PFSK-1 (cell line): ENCODE measurements around the gene TANGO2.

Source experiments
- FOXP2 ChIP-seq: optimal IDR thresholded peaks from 2 replicates; pipeline ENCODE3; 2011; ENCODE audit warnings: borderline replicate concordance, control low read depth, inconsistent platforms; ENCODE audit not compliant: insufficient read depth; ENCODE audit errors: extremely low read length, extremely low read depth
- POLR2AphosphoS5 ChIP-seq: IDR thresholded peaks from 2 replicates; pipeline ENCODE4 v1.6.1; 2012; ENCODE audit warnings: low read depth, mild to moderate bottlenecking, control low read depth, low read length, moderate library complexity
- SIN3A ChIP-seq: IDR thresholded peaks from 2 replicates; pipeline ENCODE4 v1.6.1; 2012; ENCODE audit warnings: mild to moderate bottlenecking, low read length, moderate library complexity, borderline replicate concordance; ENCODE audit not compliant: insufficient read depth
- TAF1 ChIP-seq: IDR thresholded peaks from 2 replicates; pipeline ENCODE4 v1.6.1; 2012; ENCODE audit warnings: low read length, control low read depth, borderline replicate concordance; ENCODE audit not compliant: insufficient read depth
- TF ChIP-seq, protein P1 (sequence below), 2 experiments: IDR thresholded peaks; 2 replicates each; pipeline versions ENCODE4 v1.6.1 to v1.8.0; 2011 to 2012; ENCODE audit warnings: low read depth in 2 of 2, low read length in 2 of 2, control low read depth in 1 of 2, inconsistent platforms in 1 of 2, mild to moderate bottlenecking in 1 of 2, moderate library complexity in 1 of 2; ENCODE audit not compliant: insufficient read depth in 1 of 2

The TANGO2 gene

GRCh38 chr22:19996694-19997384 lies 24.1 kb upstream of the TANGO2 start:
- no peak for TF ChIP-seq POLR2AphosphoS5
- TF ChIP-seq SIN3A: no peak
- TF ChIP-seq, protein P1, sequence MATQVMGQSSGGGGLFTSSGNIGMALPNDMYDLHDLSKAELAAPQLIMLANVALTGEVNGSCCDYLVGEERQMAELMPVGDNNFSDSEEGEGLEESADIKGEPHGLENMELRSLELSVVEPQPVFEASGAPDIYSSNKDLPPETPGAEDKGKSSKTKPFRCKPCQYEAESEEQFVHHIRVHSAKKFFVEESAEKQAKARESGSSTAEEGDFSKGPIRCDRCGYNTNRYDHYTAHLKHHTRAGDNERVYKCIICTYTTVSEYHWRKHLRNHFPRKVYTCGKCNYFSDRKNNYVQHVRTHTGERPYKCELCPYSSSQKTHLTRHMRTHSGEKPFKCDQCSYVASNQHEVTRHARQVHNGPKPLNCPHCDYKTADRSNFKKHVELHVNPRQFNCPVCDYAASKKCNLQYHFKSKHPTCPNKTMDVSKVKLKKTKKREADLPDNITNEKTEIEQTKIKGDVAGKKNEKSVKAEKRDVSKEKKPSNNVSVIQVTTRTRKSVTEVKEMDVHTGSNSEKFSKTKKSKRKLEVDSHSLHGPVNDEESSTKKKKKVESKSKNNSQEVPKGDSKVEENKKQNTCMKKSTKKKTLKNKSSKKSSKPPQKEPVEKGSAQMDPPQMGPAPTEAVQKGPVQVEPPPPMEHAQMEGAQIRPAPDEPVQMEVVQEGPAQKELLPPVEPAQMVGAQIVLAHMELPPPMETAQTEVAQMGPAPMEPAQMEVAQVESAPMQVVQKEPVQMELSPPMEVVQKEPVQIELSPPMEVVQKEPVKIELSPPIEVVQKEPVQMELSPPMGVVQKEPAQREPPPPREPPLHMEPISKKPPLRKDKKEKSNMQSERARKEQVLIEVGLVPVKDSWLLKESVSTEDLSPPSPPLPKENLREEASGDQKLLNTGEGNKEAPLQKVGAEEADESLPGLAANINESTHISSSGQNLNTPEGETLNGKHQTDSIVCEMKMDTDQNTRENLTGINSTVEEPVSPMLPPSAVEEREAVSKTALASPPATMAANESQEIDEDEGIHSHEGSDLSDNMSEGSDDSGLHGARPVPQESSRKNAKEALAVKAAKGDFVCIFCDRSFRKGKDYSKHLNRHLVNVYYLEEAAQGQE (IDR thresholded peaks at IDR 0.05; ENCODE audit: insufficient read depth in 1 of 2, low read depth in 2 of 2, low read length in 2 of 2): no peak
- no peak for TF ChIP-seq TAF1
- no peak for TF ChIP-seq FOXP2

DNA sequence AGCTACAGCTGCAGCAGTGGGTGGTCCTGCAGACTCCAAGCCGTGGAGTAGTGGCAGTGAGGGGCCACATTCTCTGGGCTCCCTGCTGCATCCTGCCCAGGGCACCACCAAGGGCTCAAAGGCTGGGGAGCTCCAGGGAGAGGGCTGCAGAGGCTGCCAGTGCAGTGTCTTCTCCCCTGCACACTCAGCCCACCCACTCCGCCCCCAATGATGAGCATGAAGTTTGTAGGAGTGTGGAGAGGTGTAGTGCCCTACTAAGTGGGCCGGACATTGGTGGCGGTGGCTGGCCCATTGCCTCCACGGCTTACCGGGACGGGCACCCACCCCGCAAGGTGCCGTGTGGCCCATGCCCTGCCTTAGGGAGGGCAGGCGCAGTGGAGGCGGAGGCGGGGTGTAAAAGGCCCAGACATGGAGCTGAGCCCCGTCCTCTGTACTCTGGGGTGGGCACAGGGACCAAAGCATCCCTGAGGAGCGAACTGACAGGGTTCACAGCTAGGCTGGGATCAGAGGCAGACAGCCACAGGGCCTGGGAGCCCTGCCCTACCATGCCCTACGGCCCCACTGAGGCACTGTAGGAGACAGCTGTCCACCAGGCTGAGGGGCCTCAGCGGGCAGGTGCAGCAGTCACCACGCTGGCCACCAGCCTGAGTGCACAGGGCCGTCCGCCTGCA lies 23.2 kb upstream of the TANGO2 start:
- TF ChIP-seq, protein P1 (IDR thresholded peaks at IDR 0.05; ENCODE audit: insufficient read depth in 1 of 2, low read depth in 2 of 2, low read length in 2 of 2): no peak
- TF ChIP-seq POLR2AphosphoS5 (no peak), FOXP2 (no peak), SIN3A (no peak), TAF1 (no peak)

DNA sequence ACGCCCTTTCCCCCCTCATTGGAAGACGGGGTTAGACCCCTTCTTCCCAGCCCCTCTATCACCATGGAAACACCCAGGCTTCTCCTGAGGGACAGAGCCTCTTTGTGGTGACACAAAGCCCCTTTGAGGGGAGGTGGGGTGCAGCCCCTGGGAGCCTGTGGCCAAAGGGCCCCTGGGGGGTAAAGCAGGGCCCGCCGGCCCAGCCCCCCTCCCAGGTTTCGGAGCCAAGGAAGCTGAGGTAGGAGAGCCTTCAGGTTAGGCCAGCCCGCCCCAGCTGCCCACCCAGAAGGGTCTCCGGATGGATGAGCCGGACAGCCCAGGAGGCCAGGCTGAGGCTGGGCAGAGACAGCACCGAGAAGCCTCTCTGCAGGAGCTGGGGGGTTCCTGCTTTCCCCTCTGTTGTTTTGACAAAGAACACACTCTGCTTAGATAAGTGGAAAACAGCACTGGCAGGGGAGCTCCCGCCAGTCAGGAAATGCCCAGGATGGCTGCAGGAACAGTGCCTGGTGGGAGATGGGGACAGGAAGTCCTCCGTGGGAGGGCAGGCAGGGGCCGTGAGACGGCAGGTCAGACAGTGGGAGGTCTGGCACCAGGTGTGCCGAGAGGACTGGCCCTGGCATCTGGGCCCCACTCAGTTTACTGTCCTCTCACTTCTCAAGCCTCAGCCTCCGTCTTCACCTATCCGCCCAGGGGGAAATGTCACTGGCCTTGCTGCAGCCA lies 22.5 kb upstream of the TANGO2 start:
- TF ChIP-seq TAF1: no peak
- TF ChIP-seq, protein P1 (IDR thresholded peaks at IDR 0.05; ENCODE audit: insufficient read depth in 1 of 2, low read depth in 2 of 2, low read length in 2 of 2): no peak
- TF ChIP-seq POLR2AphosphoS5: no peak

DNA sequence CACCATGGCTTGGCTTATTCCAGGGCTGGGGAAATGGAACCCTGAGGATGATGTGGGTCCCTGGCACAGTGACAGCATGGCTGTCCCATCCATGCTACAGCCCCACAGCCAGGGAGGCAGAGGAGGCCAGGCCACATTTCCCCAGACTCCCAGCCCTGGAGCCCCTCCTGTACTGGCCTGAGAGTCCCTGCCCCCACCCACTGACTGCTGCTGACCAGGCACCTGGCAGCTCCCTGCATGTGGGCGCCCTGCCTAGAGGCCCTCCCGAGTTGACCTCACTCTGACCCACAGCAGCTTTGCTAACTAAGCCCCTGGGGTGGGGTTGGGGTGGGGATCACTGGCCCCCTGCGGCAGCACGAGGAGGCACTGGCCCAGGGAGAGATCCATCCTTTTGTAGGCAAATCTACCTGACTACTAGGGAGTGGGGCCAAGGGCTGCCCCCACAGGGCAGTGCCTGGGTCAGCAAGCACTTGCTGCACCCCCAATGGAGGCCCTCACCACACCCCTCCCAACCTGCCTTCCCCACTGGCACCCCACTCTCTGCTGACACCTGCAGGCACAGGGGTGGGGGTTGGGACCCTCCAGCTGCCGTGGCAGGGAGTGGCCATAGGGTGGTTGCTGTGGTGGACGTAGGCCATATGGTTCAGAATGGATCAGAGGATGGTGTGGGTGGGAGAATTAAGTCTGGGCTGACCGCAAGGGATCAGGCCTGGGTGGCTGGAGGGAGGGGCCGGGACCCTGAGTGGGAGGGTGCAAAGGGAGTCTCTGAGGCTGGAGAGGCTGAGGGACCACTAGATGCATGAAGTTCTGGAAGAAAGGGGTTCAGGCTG lies 21.7 kb upstream of the TANGO2 start:
- TF ChIP-seq TAF1 (no peak), SIN3A (no peak), POLR2AphosphoS5 (no peak), FOXP2 (no peak)
- TF ChIP-seq, protein P1 (IDR thresholded peaks at IDR 0.05; ENCODE audit: insufficient read depth in 1 of 2, low read depth in 2 of 2, low read length in 2 of 2): no peak
